Fibroblast of skin of abdomen (primary cell): ENCODE measurements around the gene TMEM151A.
A peak's percentile ranks its signal among the peaks of the same experiment; 100 is the strongest.

Source experiments
- DNase-seq: peaks from one replicate; pipeline ENCODE4 v3.0.0-alpha.2; 2013

The TMEM151A gene

GRCh38 chr11:66283461-66284105 is 8.1 kb upstream of the TMEM151A start:
- DNase-seq: no peak

GRCh38 chr11:66284526-66285078 is 7.1 kb upstream of the TMEM151A start:
- DNase-seq: no peak

GRCh38 chr11:66285250-66285947 is 6.3 kb upstream of the TMEM151A start:
- DNase-seq: no peak

DNA sequence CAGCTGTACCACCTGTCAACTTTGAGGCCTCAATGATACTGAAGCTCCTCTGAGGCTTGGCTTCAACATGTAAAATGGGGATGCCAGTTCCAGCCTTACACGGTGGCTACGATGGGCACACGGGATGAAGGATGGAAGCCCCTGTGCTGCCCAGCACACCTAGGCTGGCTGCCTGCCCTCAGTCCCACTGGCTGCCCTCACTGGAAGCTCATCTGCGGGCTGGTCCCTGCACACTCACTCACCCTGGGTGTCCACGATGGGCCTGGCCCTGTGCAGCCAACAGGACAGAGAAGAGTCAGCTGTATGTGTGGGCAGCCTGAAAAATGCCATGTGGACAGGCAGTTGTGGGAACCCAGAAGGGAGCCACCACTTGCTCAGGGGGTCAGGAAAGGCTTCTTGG is 5.0 kb upstream of the TMEM151A start:
- no peak for DNase-seq

DNA sequence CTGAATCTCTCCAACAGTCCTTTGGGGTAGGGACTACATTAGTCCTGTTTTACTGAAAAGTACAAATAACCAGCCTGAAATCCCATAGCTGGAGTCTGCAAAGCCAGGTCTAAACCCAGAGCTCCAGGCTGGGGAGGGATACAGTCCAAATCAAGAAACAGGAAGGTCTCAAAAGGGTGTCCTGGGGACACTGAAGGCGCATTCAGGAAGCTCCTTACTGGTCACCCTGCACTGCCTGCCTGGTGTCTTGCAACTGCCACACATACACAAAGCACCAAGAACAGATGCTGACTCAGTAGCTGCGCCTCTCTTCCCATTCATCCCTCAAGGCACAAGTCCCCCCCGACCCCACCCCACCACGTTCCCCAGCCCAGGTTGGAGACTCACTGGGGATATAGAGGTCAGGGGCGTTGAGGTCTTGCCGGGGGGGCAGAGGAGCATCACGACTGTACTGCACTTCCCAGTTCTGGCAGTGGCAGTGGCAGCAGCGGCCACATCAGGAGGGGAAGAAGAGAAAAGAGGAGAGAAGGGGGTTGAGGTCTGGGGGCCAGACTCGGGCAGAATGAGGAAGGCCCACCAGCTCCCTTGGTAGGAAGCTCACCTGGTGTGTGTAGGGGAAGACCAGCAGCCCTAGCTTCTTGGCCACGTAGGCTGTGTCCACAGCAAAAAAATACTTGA is 4.3 kb upstream of the TMEM151A start:
- no peak for DNase-seq

DNA sequence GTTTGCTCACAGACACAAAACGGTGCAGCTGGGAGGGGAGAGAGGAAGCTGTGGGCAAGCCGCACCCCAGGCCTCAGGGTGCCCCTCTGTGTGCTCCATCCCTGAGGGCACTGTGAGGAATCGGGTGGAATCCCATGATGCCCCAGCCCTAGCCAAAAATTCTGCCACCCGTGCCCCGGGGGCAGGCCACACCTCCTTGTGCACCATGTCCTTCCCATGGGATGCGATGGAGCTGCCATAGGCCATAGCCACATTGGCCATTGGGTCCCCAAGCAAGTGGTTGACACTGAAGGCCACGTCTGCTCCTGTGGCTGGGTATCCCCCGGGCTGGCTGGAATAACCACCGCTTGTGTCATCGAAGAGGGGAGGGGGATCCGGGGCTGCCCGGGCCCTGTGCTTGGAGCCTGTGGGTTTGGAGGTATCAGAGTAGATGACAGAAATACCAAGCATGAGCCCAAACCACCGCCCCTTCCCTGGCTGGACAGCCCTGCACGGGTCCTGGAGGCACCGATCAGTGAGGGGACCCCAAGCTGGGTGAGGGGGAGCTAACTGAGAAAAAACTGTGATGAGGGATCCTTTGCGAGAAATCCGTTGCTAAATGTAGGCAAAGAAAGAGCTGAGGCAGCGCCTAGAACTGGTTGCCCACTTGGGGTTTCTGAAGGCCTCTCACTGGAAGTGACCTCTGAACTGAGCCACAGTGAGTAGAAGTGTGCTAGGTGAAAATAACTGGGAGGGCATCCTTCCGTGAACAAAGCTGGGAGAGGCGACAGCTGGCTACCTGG is 3.6 kb upstream of the TMEM151A start:
- no peak for DNase-seq

DNA sequence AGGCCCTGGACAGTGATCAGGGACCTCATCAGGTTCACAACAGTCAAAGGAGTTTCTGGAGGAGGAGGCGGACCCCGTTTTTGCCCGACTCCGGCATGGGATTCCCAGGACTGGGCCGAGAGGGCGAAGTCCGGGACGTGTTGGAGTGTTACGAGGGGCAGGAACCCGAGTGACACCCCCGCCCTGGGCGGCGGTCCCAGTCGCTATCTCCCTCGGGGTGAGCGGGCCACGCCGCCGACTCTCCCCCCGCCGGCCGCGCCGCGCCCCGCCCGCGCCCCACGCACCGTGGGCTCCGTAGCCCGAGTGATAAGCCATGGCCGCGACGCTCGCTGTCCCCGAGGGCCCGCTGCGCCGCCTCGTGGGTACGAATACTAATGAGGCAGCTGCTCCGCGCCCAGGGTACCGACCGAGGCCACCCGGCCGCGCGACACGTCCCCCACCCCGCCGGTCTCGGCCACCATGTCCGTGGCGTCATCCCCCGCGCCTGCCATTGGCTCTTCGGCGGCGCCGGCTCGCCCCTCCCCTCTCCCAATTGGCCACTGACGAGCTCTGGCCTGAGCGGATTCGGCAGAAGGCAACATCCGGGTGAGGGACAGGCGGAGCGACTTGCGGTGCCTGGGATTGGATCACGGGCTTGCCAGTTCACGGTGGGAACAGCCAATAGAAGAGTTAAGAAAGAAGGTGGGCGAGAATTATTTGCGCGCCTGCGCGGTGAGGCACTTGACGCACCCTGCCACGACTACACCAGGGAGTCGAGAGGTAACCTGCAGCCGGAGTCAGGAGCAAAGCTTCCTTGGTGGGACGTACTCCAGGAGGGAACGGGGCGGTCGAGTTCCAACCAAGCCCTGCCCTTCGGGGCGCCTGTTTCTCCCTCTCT is 2.8 kb upstream of the TMEM151A start, which contains the start of gene YIF1A:
TSS of gene YIF1A (minus strand) at position 473 of the 877 bp plus-strand sequence. CDS start at position 315, 158 bp downstream.
- DNase-seq: peak; percentile 100

DNA sequence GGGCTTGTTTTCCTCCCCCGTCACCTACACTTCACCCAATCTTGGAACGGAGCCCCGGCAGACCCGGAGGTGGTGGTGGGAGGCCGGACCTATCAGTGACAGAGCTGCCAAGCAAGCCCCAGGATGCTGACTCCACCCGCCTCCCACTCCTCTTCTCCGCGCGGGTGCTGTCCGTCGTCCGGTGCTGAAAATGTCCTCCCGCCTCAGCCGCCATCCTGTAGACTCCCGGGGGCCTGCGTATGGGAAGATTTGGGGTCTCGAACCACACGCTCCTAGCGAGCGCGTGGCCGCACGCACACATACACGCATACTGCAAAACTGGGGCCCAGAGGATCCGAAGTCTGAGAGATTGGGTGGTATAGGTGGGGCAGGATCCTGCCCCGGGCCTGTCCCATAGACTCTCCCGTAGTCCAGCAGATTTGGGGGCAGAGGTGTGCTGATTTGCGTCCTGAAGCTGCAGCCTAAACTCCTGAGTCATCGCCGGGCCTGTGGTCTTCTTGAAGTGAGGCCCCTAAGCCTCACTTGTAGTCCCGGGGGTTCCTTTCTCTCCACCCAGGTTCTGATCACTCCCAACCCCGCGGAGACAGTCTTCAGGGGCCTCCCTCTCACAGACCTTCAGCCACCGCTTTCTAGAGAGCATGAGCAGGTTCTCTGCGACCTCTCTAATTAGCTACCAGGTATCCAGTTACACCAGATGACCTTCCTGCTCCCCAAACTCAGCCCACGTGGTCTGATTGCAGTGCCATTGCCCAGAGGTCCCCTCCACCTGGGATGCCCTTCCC is 2.0 kb upstream of the TMEM151A start:
- DNase-seq: no peak

DNA sequence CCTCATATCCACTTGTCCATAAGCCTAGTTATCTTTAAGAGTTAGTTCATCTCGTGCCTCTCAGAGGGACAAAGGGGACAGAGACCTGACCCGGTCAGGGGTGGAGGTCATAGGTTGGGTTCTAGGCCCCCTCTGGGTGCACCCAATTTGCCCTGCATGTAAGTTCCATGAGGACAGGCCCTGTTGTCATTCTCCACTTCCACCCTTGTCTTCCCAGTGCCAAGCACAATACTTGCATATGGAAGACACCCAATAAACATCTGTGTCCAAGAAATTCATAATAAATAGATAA is 1.4 kb upstream of the TMEM151A start:
- no peak for DNase-seq

DNA sequence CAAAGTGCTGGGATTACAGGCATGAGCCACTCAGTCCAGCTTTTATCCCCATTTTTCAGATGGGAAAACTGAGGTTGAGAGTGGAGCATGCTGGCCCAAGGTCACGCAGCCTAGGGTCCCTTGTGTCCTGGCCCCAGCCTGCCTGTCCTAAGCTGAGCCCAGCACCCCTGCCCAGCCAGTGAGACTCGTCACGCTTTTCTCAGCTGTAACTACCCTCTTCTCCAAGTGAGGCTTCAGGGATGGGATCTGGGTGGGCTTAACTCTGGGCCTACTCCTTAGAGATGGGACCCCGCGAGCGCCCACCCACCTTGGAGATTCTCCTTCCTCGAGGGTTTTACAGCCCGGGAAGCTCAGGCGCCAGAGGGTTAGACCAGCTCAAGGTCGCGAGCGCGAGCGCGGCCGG is 390 bp upstream of the TMEM151A start:
- no peak for DNase-seq

DNA sequence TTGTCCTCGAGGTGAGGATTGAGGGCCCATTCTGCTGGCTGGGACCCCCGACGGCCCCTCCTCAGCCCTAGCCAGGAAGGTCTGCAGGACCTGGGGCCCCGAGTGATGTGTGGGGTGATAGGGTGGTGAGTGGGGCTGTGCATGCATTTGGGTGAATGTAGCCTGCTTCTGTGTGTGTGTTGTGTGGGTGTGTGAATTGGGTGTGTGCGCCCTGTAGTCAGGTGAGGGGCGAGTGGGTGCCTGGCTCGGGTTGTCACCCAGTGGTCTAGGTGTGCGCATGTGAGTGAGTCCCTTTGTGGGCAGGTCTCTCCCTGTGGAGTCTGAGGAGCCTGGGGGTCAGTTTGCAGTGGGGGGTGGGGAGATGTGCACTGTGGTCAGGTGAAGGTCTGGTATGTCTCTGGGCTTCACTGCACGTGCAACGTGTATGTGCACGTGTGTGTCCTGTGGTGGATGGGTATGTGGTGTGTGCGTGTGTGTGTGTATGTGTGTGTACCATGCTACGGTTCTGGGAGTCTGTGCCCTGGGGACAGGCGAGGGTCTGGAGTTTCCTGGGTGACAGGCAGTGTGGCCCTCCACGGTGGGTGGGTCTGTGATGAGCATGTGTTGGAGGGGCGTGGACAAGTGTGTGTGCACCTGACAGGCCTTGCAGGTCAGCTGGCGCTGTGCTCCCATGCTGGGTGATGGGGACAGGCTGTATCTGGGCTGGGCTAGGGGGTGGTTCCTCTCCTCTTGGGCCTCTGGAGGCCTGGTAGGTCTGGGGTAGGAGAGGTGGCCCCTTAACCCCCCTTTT is 1.0 kb downstream of the TMEM151A start:
- no peak for DNase-seq

DNA sequence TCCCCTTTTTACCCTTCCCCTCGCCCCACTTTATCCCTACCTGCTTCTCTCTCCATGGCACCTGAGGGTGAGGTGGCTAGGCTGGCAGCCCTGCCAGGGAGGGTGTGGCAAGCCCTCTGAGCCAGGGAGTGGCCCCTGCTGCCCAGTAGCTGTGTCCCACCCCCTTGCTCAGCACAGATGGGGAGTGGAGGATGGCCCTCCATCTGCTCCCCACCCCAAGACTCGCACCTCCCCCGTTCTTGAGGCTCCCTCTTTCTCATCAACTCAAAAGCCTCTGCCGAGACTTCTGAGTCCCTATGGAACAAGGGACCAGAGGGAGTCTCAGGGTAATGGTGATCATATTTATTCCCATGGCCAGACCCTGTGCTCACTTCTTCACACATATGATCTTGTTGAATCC is 1.7 kb downstream of the TMEM151A start:
- no peak for DNase-seq

- DNase-seq: no peak
Observed at GRCh38 chr11:66293777-66294625, 2.3 kb downstream of the TMEM151A start.

- DNase-seq: no peak
Observed at GRCh38 chr11:66294626-66295620, 3.2 kb downstream of the TMEM151A start.

- DNase-seq: no peak
Observed at GRCh38 chr11:66297610-66298009, 5.9 kb downstream of the TMEM151A start.

GRCh38 chr11:66299186-66299585 is 7.5 kb downstream of the TMEM151A start:
- no peak for DNase-seq

DNA sequence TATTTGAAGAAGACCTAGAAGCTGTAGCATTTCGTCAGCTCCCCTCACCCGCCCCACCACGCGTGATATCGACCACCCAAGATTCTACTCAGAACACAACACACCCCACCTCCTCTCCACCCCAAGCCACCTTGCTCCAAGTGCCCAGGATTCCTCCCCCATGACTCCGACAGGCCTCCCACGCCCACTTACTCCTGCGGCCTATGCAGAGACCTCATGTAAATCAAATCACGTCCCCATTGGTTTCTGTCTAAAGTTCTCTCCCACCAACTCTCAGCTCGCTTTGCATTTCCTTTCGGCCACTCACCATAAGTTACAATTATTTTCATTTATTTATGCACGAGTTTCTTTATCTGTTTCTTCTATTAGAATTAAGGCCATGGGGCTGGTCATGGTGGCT is 11.0 kb downstream of the TMEM151A start:
- no peak for DNase-seq

- no peak for DNase-seq
Observed at GRCh38 chr11:66309475-66309874, 17.8 kb downstream of the TMEM151A start.
